K562 (cell line): Measurements from ENCODE around the gene BCKDHB. TPM values are rescaled to one million over a fixed set of nuclear protein-coding genes. Genes with fewer than 3 reads are reported as not detected.

ENCODE experiments used
- ASH1L ChIP-seq: fragments of 450-650 bp; IDR thresholded peaks from 2 replicates; pipeline ENCODE4 v1.6.1; 2018; ENCODE audit warnings: borderline replicate concordance, mild to moderate bottlenecking, low read depth; ENCODE audit not compliant: partially characterized antibody
- CBX1 ChIP-seq: sonication (generic); IDR thresholded peaks from 2 replicates; pipeline ENCODE4 v1.6.1; 2016; ENCODE audit warnings: antibody characterized with exemption, low read depth, mild to moderate bottlenecking
- CBX8 ChIP-seq: fragments of 200-600 bp; sonication (generic); IDR thresholded peaks from 2 replicates; pipeline ENCODE4 v1.6.1; 2012; ENCODE audit warnings: borderline replicate concordance, mixed run types, low read depth, mild to moderate bottlenecking, moderate library complexity, mixed read lengths, low read length, control low read depth, inconsistent platforms; ENCODE audit not compliant: poor library complexity, severe bottlenecking; ENCODE audit errors: extremely low read depth
- CXXC5 ChIP-seq: fragments of 250-450 bp; sonication (Bioruptor Pico); IDR thresholded peaks from 2 replicates; pipeline ENCODE4 v1.8.0; 2022; ENCODE audit warnings: inconsistent platforms, mild to moderate bottlenecking, moderate library complexity
- EP400 ChIP-seq: fragments of 450-650 bp; IDR thresholded peaks from 2 replicates; pipeline ENCODE4 v1.6.1; 2017; ENCODE audit warnings: antibody characterized with exemption, mild to moderate bottlenecking, moderate library complexity
- ETS2 ChIP-seq: IDR thresholded peaks from 2 replicates; pipeline ENCODE4 v1.6.1; 2016; ENCODE audit warnings: borderline replicate concordance, missing genetic modification characterization, mild to moderate bottlenecking, moderate library complexity, missing compliant biosample characterization; ENCODE audit not compliant: poor library complexity, severe bottlenecking
- GABPB2 ChIP-seq: fragments of 250-450 bp; sonication (Bioruptor Pico); conservative IDR thresholded peaks from 2 replicates; pipeline ENCODE4 v1.5.1; 2021; ENCODE audit warnings: mild to moderate bottlenecking
- GATAD2B ChIP-seq: fragments of 450-650 bp; IDR thresholded peaks from 2 replicates; pipeline ENCODE4 v1.6.1; 2017; ENCODE audit warnings: mild to moderate bottlenecking, borderline replicate concordance
- HDAC1 ChIP-seq, 2 experiments: fragments of 450-650 bp; IDR thresholded peaks; 2 replicates each; pipeline ENCODE4 v1.6.1; 2016 to 2017; ENCODE audit warnings: inconsistent platforms in 1 of 2, mild to moderate bottlenecking in 1 of 2, moderate library complexity in 1 of 2
- HNRNPLL ChIP-seq: fragments of 200-400 bp; formaldehyde crosslinking; IDR thresholded peaks from 2 replicates; pipeline ENCODE4 v1.6.1; 2017; ENCODE audit warnings: low read length, low read depth, mild to moderate bottlenecking; ENCODE audit not compliant: poor library complexity, severe bottlenecking
- KDM5B ChIP-seq: fragments of 200-600 bp; sonication (generic); IDR thresholded peaks from 2 replicates; pipeline ENCODE4 v1.6.1; 2012; ENCODE audit warnings: low read depth, mild to moderate bottlenecking, moderate library complexity, low read length, control low read depth, inconsistent platforms; ENCODE audit not compliant: insufficient replicate concordance
- MTA2 ChIP-seq: fragments of 450-650 bp; IDR thresholded peaks from 2 replicates; pipeline ENCODE4 v1.6.1; 2016; ENCODE audit warnings: low read depth
- NRF1 ChIP-seq, 2 experiments: fragments of 450-650 bp; IDR thresholded peaks in 1 of 2; conservative IDR thresholded peaks in 1 of 2; 2 replicates each; pipeline ENCODE4 v1.6.1; 2014; ENCODE audit warnings: mild to moderate bottlenecking in 2 of 2
- POLR2B ChIP-seq: fragments of 450-650 bp; IDR thresholded peaks from 2 replicates; pipeline ENCODE4 v1.6.1; 2018; ENCODE audit warnings: low read depth; ENCODE audit not compliant: partially characterized antibody
- RCOR1 ChIP-seq, 2 experiments: IDR thresholded peaks; 2 replicates each; pipeline ENCODE4 v1.6.1; 2012; ENCODE audit warnings: low read depth in 2 of 2, low read length in 2 of 2, borderline replicate concordance in 1 of 2, improper control_type of control experiment in 1 of 2
- SIN3A ChIP-seq, 2 experiments: fragments of 150-350 bp in 1 of 2; IDR thresholded peaks; 2 replicates each; pipeline ENCODE4 v1.6.1; 2011 to 2016; ENCODE audit warnings: borderline replicate concordance in 2 of 2, low read depth in 2 of 2, low read length in 2 of 2, mild to moderate bottlenecking in 2 of 2, moderate library complexity in 2 of 2; ENCODE audit not compliant: control insufficient read depth in 1 of 2
- SIN3B ChIP-seq: fragments of 450-650 bp; IDR thresholded peaks from 2 replicates; pipeline ENCODE4 v1.6.1; 2017; ENCODE audit warnings: low read depth, mild to moderate bottlenecking, moderate library complexity
- SMAD4 ChIP-seq: fragments of 250-450 bp; sonication (Bioruptor Pico); conservative IDR thresholded peaks from 2 replicates; pipeline ENCODE4 v1.8.0; 2021; ENCODE audit warnings: inconsistent platforms, mild to moderate bottlenecking, moderate library complexity
- SRSF1 ChIP-seq: fragments of 200-400 bp; formaldehyde crosslinking; IDR thresholded peaks from 2 replicates; pipeline ENCODE4 v1.6.1; 2017; ENCODE audit warnings: mild to moderate bottlenecking, low read depth, low read length, moderate library complexity
- ZNF224 ChIP-seq: sonication (generic); formaldehyde crosslinking; IDR thresholded peaks from 2 replicates; pipeline ENCODE4 v1.8.0; 2022; ENCODE audit warnings: mild to moderate bottlenecking, missing genetic modification reagents
- ZSCAN29 ChIP-seq: fragments of 450-650 bp; IDR thresholded peaks from 2 replicates; pipeline ENCODE4 v1.6.1; 2017
- polyA plus RNA-seq, 8 experiments: library from polyadenylated mRNA; depleted of rRNA in 4 of 8; stranded (reverse) in 5 of 8; unstranded in 3 of 8; fragments of >200 nt; fragmentation: Nextera tagmentation in 2 of 8; fragmentation: Illumina TruSeq in 1 of 8; extraction: Ambion mirVana in 2 of 8; extraction: Trizol in 1 of 8; gene quantifications; 2 replicates each; pipeline versions ENCODE4 v1.2.1 to v1.2.3, GENCODE V29; 2011 to 2014; ENCODE audit warnings: inconsistent platforms in 1 of 8, missing spikeins in 1 of 8
- total RNA-seq, 7 experiments: library from RNA; depleted of rRNA in 6 of 7; stranded (reverse); fragments of >200 nt in 6 of 7; fragmentation: Illumina TruSeq in 2 of 7; extraction: Trizol in 2 of 7; gene quantifications; 2 replicates each; pipeline versions ENCODE4 v1.2.1 to v1.2.3, GENCODE V29; 2011 to 2021; ENCODE audit warnings: low replicate concordance in 1 of 7
- TF ChIP-seq, protein P1 (sequence below): sonication (generic); formaldehyde crosslinking; IDR thresholded peaks from 2 replicates; pipeline ENCODE4 v1.8.0; 2022; ENCODE audit warnings: missing genetic modification reagents, mild to moderate bottlenecking, borderline replicate concordance
- TF ChIP-seq, protein P2 (sequence below): IDR thresholded peaks from 3 replicates; pipeline ENCODE4 v1.6.1; 2011; ENCODE audit warnings: borderline replicate concordance, mild to moderate bottlenecking; ENCODE audit not compliant: insufficient read length, insufficient read depth
- TF ChIP-seq, protein P3 (sequence below): sonication (generic); formaldehyde crosslinking; IDR thresholded peaks from 2 replicates; pipeline ENCODE4 v1.8.1; 2023; ENCODE audit warnings: mild to moderate bottlenecking, missing genetic modification reagents

Gene BCKDHB
- total and polyA plus RNA-seq, 9 of the 15 experiments (the other 6 are each of a cell fraction or from before 2014, with no cell fraction given) = 4.1 to 23.7 (median 7.5) TPM

- TF ChIP-seq SIN3A (IDR thresholded peaks at IDR 0.05; ENCODE audit: borderline replicate concordance in 2 of 2, control insufficient read depth in 1 of 2, low read depth in 2 of 2, low read length in 2 of 2) (0 out of 4 replicates have a peak, but pooled peaks of 1 of the 2 experiments have one; percentile 51), CXXC5 (CRISPR knock-in tag) (peak; percentile 75), ZSCAN29 (no peak), KDM5B (peak; percentile 92), CBX8 (no peak), ETS2 (tag) (no peak), NRF1 (conservative IDR thresholded peaks at IDR 0.05 in 1 of 2, IDR thresholded peaks at IDR 0.05 in 1 of 2) (peak; percentile 95 to 96), HNRNPLL (peak; percentile 98), GABPB2 (CRISPR knock-in tag) (no peak), SIN3B (peak; percentile 47; the same call in 1 of the 2 replicates), ASH1L (peak; percentile 31), HDAC1 (IDR thresholded peaks at IDR 0.05) (peak in 1 of 2 experiments; percentile 85; a peak in 2 of 4 replicates), SMAD4 (CRISPR knock-in tag) (0 out of 2 replicates have a peak, but pooled peaks have one; percentile 40), CBX1 (peak; percentile 49; the same call in 1 of the 2 replicates), EP400 (peak; percentile 22; the same call in 1 of the 2 replicates), SRSF1 (no peak), ZNF224 (CRISPR knock-in tag) (no peak), RCOR1 (IDR thresholded peaks at IDR 0.05; ENCODE audit: borderline replicate concordance in 1 of 2, low read depth in 2 of 2, low read length in 2 of 2) (0 out of 4 replicates have a peak, but pooled peaks of 1 of the 2 experiments have one; percentile 4), MTA2 (no peak), POLR2B (peak; percentile 66), GATAD2B (no peak)
- TF ChIP-seq, protein P1, sequence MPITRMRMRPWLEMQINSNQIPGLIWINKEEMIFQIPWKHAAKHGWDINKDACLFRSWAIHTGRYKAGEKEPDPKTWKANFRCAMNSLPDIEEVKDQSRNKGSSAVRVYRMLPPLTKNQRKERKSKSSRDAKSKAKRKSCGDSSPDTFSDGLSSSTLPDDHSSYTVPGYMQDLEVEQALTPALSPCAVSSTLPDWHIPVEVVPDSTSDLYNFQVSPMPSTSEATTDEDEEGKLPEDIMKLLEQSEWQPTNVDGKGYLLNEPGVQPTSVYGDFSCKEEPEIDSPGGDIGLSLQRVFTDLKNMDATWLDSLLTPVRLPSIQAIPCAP (CRISPR knock-in tag) = no peak
- TF ChIP-seq, protein P2, sequence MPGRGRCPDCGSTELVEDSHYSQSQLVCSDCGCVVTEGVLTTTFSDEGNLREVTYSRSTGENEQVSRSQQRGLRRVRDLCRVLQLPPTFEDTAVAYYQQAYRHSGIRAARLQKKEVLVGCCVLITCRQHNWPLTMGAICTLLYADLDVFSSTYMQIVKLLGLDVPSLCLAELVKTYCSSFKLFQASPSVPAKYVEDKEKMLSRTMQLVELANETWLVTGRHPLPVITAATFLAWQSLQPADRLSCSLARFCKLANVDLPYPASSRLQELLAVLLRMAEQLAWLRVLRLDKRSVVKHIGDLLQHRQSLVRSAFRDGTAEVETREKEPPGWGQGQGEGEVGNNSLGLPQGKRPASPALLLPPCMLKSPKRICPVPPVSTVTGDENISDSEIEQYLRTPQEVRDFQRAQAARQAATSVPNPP = no peak
- TF ChIP-seq, protein P3, sequence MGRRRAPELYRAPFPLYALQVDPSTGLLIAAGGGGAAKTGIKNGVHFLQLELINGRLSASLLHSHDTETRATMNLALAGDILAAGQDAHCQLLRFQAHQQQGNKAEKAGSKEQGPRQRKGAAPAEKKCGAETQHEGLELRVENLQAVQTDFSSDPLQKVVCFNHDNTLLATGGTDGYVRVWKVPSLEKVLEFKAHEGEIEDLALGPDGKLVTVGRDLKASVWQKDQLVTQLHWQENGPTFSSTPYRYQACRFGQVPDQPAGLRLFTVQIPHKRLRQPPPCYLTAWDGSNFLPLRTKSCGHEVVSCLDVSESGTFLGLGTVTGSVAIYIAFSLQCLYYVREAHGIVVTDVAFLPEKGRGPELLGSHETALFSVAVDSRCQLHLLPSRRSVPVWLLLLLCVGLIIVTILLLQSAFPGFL (CRISPR knock-in tag) = no peak
Measured at GRCh38 chr6:80106418-80107235, at the start of gene BCKDHB (continued).
